Measurements from ENCODE around the gene DOHH.

The DOHH gene

GRCh38 chr19:3524078-3524842 lies 23.8 kb upstream of the DOHH start:
- H3K4me3 ChIP-seq (replicated peaks; ENCODE audit: low read depth, low read length), result no peak overlapping the region
- no peak for TF ChIP-seq CTCF (IDR thresholded peaks at IDR 0.05; ENCODE audit: low read depth, low read length, missing control alignments)
- no peak for DNase-seq (ENCODE audit: extremely low read depth, low read depth)

GRCh38 chr19:3523361-3524077 lies 23.0 kb upstream of the DOHH start:
- no peak for DNase-seq (ENCODE audit: extremely low read depth, low read depth)
- no peak overlapping the region for H3K4me3 ChIP-seq (replicated peaks; ENCODE audit: low read depth, low read length)
- no peak for TF ChIP-seq CTCF (IDR thresholded peaks at IDR 0.05; ENCODE audit: low read depth, low read length, missing control alignments)

GRCh38 chr19:3522421-3523360 lies 22.2 kb upstream of the DOHH start:
- no peak for TF ChIP-seq CTCF (IDR thresholded peaks at IDR 0.05; ENCODE audit: low read depth, low read length, missing control alignments)
- DNase-seq (ENCODE audit: extremely low read depth, low read depth), result no peak
- no peak overlapping the region for H3K4me3 ChIP-seq (replicated peaks; ENCODE audit: low read depth, low read length)

- no peak for DNase-seq (ENCODE audit: extremely low read depth, low read depth)
- no peak for TF ChIP-seq CTCF (IDR thresholded peaks at IDR 0.05; ENCODE audit: low read depth, low read length, missing control alignments)
- no peak overlapping the region for H3K4me3 ChIP-seq (replicated peaks; ENCODE audit: low read depth, low read length)
Observed at GRCh38 chr19:3521104-3521445, 20.6 kb upstream of the DOHH start.

GRCh38 chr19:3520166-3521103 lies 20.0 kb upstream of the DOHH start:
- TF ChIP-seq CTCF (IDR thresholded peaks at IDR 0.05; ENCODE audit: low read depth, low read length, missing control alignments), result no peak
- no peak for DNase-seq (ENCODE audit: extremely low read depth, low read depth)
- no peak overlapping the region for H3K4me3 ChIP-seq (replicated peaks; ENCODE audit: low read depth, low read length)

GRCh38 chr19:3519126-3519525 lies 18.7 kb upstream of the DOHH start:
- no peak for DNase-seq (ENCODE audit: extremely low read depth, low read depth)
- no peak overlapping the region for H3K4me3 ChIP-seq (replicated peaks; ENCODE audit: low read depth, low read length)
- TF ChIP-seq CTCF (IDR thresholded peaks at IDR 0.05; ENCODE audit: low read depth, low read length, missing control alignments), result no peak

All from HFF-Myc (cell line).